HG02840 (cell line): Measurements from ENCODE around the gene FAAP24.
"Not testable (repeated sequence)": the region's sequence is repeated elsewhere in the genome, so short reads cannot be mapped to it uniquely, and the experiment has no call there.

Experiments
- ATAC-seq: cut with Tn5 transposase; IDR thresholded peaks from one replicate; pipeline ENCODE4 v1.9.1; 2021; ENCODE audit warnings: mild to moderate bottlenecking, moderate library complexity, moderate number of reproducible peaks; ENCODE audit not compliant: unreplicated experiment, low FRiP score

The FAAP24 gene

DNA sequence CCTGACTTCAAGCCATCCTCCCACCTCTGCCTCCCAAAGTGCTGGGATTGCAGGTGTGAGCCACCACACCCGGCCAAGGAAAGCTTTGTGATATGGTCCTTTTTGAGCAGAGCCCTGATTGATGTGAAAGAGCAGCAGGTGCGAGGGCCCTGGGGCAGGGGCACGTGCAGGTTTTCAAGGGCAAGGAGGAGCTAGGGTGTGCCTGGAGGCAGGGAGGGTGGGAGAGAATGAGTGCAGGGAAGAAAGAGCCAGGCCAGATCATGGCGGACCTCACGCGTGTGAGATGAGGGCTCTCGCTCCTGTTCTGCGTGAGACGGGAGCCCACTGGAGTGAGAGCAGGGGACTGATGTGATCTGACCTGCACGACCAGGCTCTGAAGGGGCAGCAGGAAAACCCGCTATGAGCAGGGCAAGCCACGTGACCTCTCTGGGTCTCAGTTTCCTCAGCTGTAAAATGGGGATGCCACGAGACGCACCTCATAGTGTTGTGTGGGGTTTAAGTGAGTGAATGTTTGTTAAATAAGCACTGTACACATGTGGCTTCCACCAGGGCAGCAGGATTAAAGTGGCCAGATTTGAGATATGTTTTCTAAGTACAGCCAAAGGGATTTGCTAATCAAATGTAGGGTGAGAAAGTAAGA is 25.8 kb downstream of the FAAP24 start:
- ATAC-seq = no peak

DNA sequence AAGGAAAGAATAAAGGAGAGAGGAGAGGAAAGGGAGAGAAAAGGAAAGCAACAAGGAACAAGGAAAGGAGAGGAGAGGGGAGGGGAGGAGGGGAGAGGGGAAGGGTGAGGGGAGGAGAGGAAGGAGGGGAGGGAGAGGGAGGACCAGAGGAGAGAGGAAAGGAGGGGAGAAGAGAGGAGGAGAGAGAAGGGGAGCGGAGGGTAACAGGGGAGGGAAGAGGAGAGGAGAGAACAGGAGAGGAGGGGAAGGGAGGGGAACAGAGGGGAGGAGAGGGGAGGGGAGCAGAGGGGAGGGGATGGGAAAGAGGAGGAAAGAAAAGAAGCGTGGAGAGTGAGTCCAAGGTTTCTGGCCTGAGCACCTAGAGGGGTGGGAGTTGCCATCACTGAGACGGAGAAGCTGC is 26.7 kb downstream of the FAAP24 start:
- no peak for ATAC-seq

DNA sequence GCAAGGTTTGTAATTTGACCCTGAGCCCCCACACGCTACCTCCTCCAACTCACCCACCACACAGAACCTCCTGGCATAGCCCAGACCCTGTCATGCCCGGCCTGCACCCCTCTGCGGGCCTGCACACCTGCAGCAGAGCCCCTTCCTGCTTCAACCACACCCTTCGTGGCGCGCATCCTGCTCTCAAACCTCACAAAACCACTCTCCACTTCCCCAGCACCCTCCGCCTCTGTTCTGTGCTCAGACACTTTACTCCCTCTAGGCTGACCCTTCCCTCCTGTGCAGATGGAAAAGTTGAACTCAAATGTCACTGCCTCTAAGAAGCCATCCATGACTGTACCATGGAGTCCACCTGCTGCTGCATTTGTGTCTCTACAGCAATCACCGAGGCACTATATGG is 28.5 kb downstream of the FAAP24 start:
- ATAC-seq = no peak

GRCh38 chr19:33000910-33001309 is 28.9 kb downstream of the FAAP24 start:
- no peak for ATAC-seq

DNA sequence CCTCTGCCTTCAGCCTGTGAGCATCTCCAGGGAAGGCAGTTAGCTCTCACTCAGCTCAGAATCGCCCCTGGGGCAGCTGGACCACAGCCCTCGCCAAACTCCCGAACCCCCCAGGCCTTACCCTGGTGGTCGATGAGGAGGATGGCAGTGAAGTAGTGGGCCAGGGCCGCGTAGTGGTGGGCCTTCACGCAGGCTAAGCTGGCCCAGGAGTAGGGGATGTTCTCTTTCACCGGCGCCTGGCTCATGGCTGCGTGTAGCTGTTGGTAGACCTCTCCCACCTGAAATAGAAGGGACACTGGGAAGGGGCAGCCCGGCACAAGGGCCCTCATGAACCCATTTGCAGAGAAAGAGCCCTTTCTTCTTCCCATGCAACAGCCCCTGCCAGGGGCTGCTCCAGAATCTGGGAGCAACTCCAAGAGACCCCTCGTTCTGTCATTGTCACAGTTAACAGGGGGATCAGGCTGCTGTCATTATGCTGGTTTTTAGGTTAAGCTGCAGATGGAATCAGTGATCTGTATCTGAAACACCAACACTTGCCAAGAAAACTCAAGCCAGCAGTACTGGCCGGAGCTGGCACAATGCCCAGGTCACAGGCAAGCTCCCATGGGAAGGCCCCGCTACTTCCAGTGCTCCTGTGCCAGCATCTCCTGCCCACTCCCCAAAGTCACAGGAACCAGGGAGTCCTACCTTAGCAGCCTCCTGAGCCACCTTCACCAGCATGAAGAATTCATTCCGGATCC is 30.3 kb downstream of the FAAP24 start:
- ATAC-seq = not testable (repeated sequence)

- ATAC-seq = not testable (repeated sequence)
These were observed 31.5 kb downstream of the FAAP24 start for GRCh38 chr19:33003424-33004024.

DNA sequence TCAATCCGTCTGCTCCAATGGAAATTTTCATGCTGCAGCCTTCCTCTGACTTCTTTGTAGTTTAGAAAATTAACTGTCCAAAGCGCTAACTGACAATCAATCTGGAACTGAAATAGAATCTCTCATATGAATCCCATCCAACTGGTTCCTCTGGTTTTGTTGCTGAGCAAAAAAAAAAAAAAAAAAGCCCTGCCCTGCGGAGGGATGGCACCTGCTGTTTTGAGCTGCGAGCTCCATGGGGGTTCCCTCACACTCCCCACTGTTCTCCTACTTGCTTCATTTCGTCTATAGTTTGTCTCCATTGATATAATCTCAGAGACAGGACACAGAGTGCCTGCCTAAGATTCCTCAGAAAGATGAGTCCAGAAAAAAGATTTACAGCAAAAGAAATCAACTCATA is 33.4 kb downstream of the FAAP24 start:
- no peak for ATAC-seq

DNA sequence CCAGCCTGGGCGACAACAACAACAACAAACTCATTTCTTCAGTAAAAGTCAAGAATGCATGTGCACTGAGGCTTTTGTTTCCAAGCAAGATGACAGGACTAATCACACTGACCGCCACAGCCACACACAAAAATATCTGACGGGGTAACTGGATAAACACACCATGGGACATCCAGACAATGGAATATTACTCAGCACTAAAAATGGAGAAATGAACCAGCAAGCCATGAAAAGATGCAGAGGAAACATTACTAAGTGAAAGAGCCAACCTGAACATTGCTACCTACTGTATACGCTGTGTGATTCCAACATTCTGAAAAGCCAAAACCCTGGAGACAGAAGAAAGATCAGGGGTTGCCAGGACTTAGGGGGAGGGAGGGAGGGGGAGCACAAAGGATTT is 36.7 kb downstream of the FAAP24 start:
- no peak for ATAC-seq

- ATAC-seq = not testable (repeated sequence)
These were observed 38.8 kb downstream of the FAAP24 start for GRCh38 chr19:33010891-33011290.

DNA sequence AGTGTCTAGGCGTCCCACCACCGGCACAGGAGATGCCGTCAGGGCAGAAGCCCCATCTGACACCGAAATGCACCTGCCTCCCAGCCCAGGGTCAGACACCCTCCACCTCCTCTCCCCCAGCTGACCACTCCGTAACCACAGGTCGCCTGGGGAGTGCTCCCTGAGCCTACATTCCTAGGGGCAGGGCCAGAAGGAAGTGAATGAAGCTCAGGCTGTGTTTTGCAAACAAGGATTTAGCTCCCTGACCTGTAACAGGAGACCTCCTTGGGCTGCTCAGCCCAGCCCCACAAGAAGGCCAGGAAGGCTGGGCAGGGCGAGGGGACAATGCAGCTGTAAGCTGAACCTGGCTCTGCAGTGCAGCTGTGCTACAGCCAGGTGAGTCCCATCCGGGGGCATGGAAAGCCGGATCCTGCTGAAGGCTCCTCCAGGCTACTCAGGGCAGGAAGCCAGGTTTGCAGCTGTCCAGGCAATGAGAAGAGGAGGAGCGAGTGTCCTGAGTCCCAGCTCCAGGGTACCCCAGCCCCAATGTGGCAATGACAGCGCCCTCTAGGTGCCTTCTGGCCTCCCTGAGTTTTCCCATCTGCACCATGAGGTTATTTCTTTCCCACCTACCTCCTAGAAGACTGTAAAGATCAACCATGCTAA is 50.6 kb downstream of the FAAP24 start:
- ATAC-seq = no peak

DNA sequence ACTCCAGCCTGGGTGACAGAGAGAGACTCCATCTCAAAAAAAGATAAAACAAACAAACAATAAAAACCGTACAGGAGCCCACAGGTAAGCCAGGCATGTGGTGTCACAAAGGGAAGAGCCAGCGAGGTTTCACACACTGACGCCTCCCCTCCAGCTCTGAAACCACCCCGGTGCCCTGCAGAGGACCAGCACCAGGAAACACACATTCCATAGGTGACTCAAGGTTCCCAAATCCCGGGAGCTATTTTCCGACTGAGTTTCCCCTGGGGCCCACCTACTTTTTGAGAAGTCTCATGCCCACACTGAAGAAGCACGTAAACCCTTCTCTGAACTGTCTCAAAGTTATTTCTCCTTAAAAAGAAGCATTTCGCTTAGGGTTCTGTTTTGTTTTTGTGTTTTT is 52.4 kb downstream of the FAAP24 start:
- ATAC-seq = no peak

DNA sequence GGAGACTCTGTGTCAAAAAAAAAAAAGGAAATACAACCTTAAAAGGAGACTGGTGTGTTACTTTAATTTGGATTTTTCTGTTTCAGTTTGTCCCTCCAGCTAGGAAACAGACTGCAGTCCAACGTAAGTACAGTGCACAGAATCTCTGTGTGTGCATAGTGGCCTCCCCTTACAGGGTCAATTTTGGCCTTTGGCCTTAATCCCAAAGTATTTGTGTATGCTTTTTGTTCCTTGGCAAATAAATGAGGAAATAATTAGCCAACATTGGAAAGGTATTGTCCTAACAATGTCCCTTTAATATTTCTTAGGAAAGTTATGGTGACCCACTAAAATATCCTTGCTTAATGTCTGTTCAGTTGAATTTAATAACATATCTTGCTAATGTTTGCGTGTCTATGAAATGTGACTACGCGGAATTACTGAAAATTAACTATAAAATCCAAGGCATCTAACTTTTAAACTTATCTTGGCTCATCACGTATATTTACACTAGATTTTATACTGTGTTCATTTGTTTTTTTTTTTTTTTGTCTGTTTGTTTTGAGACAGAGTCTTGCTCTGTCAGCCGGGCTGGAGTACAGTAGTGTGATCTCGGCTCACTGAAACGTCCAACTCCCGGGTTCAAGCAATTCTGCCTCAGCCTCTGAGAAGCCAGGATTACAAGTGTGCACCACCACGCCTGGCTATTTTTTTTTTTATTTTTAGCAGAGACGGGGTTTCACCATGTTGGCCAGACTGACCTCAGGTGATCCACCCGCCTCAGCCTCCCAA is 53.6 kb downstream of the FAAP24 start:
- not testable (repeated sequence) for ATAC-seq

- not testable (repeated sequence) for ATAC-seq
These were observed 54.6 kb downstream of the FAAP24 start for GRCh38 chr19:33026602-33027001.
